CD4-positive, alpha-beta memory T cell (primary cell): Measurements from ENCODE around the gene SMG7. TPM values are rescaled to one million over a fixed set of nuclear protein-coding genes. Genes with fewer than 3 reads are reported as not detected.

ENCODE experiments used
- CTCF ChIA-PET: fragments of 350-600 bp; sonication (Branson Sonifier 250); formaldehyde crosslinking; loops from one replicate; lab custom pipeline; 2021; ENCODE audit warnings: inconsistent platforms; ENCODE audit not compliant: partially characterized antibody; lab: Charles Lee
- POLR2A ChIA-PET: fragments of 350-600 bp; sonication (Branson Sonifier 250); formaldehyde crosslinking; loops from one replicate; lab custom pipeline; 2021; ENCODE audit not compliant: partially characterized antibody; lab: Charles Lee
- DNase-seq, 5 donors: peaks; one replicate each; pipeline versions ENCODE4 v3.0.0 to v3.0.0-alpha.2; 2020 to 2022; ENCODE audit warnings: mixed read lengths in 1 of 5
- H3K27ac ChIP-seq: one replicate; pipeline ENCODE4 v1.7.0; 2013; ENCODE audit warnings: low read depth, low read length
- H3K27me3 ChIP-seq: 2 replicates; pipeline ENCODE4 v1.7.0; 2013; ENCODE audit warnings: mild to moderate bottlenecking, low read length, moderate library complexity; ENCODE audit not compliant: insufficient read depth
- H3K36me3 ChIP-seq: 2 replicates; pipeline ENCODE4 v1.7.0; 2013; ENCODE audit warnings: mild to moderate bottlenecking, low read length, moderate library complexity; ENCODE audit not compliant: insufficient read depth
- H3K4me1 ChIP-seq: 2 replicates; pipeline ENCODE4 v1.7.0; 2013; ENCODE audit warnings: mild to moderate bottlenecking, low read length, moderate library complexity; ENCODE audit not compliant: insufficient read depth
- H3K4me3 ChIP-seq, 2 donors: one replicate each; pipeline ENCODE4 v1.7.0; 2013; ENCODE audit warnings: low read length in 2 of 2, mild to moderate bottlenecking in 1 of 2
- H3K9me3 ChIP-seq, 2 donors: one replicate each; pipeline ENCODE4 v1.7.0; 2013; ENCODE audit warnings: low read length in 2 of 2, control low read depth in 1 of 2; ENCODE audit not compliant: control insufficient read depth in 1 of 2
- H3K27ac Mint-ChIP-seq, 7 donors: one replicate each; pipeline ENCODE4 v1.8.0; 2020 to 2021; ENCODE audit warnings: mixed read lengths in 7 of 7, mild to moderate bottlenecking in 6 of 7, inconsistent platforms in 3 of 7, moderate library complexity in 3 of 7
- H3K27me3 Mint-ChIP-seq, 2 donors: one replicate each; pipeline ENCODE4 v1.8.0; 2020 to 2021; ENCODE audit warnings: mixed read lengths in 2 of 2
- H3K36me3 Mint-ChIP-seq, 2 donors: one replicate each; pipeline ENCODE4 v1.8.0; 2020 to 2021; ENCODE audit warnings: mixed read lengths in 2 of 2, inconsistent platforms in 1 of 2, mild to moderate bottlenecking in 1 of 2
- H3K4me1 Mint-ChIP-seq, 4 donors: one replicate each; pipeline ENCODE4 v1.8.0; 2020 to 2021; ENCODE audit warnings: mixed read lengths in 4 of 4, mild to moderate bottlenecking in 1 of 4
- H3K4me3 Mint-ChIP-seq, 8 donors: one replicate each; pipeline ENCODE4 v1.8.0; 2020 to 2021; ENCODE audit warnings: mixed read lengths in 8 of 8, mild to moderate bottlenecking in 7 of 8, moderate library complexity in 6 of 8, inconsistent platforms in 3 of 8
- H3K9me3 Mint-ChIP-seq, 8 donors: one replicate each; pipeline ENCODE4 v1.8.0; 2020 to 2021; ENCODE audit warnings: mixed read lengths in 8 of 8, mild to moderate bottlenecking in 5 of 8, inconsistent platforms in 3 of 8, moderate library complexity in 1 of 8
- intact Hi-C: fragments of 100-400 bp; cut with micrococcal nuclease; formaldehyde crosslinking; loops from one replicate; pipeline ENCODE4 v1.15.1; 2023
- polyA plus RNA-seq, 2 donors: library from polyadenylated mRNA; unstranded; fragments of 300-500 nt; fragmentation: Illumina TruSeq; gene quantifications; one replicate each; pipeline ENCODE4 v1.2.3, GENCODE V29; 2021
- total RNA-seq, 2 experiments: library from RNA; stranded (reverse); gene quantifications; one replicate each; pipeline ENCODE4 v1.2.3, GENCODE V29; 2021

SMG7 gene
- total and polyA plus RNA-seq, 4 experiments from 2014 or later = 15.0 to 66.5 (median 52.0) TPM

DNA sequence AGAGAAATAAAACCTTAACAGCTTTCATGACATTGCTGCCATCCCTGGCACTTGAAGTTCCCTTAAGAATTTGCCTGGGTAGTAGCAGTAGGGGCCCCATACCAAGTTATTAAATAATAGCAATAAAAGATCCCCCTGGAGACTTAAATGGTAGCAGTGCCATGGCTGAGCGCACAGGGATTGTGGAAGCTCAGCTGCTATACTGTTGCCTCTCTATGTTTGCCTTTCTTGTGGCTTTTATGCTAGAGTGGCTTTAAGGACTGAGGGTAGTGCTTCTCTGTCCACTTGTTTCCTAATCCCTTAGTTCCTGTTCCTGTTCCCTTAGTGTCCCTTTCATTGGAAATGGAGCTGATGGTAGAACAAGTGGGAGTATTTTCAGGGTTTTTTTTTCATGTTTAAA lies 75.8 kb downstream of the SMG7 start:
- DNase-seq = no peak
- Histone ChIP-seq H3K27ac (no peak overlapping the region), H3K4me3 (no peak overlapping the region), H3K36me3 (peaks cover 73% of the 10 kb centered on the region), H3K9me3 (no peaks in the 10 kb centered on the region), H3K27me3 (no peaks in the 10 kb centered on the region), H3K4me1 (no peaks in the 10 kb centered on the region)
- H3K27me3 Mint-ChIP-seq = no peaks in the 10 kb centered on the region
- H3K9me3 Mint-ChIP-seq = no peaks in the 10 kb centered on the region
- ChIA-PET POLR2A (no interaction called here), CTCF (interaction anchor here (2.0 kb wide), 1 partner anchor 79 kb away, joined by 6 read pairs; no protein-coding TSS in a partner anchor)
- peaks cover 64 to 89% of the 10 kb centered on the region in 2 donors for H3K36me3 Mint-ChIP-seq
- intact Hi-C loops = no loop called here
- H3K4me3 Mint-ChIP-seq = no peak overlapping the region
- H3K4me1 Mint-ChIP-seq = peaks cover 0 to 2% (median under 1%) of the 10 kb centered on the region in 4 donors
- no peak overlapping the region for H3K27ac Mint-ChIP-seq

DNA sequence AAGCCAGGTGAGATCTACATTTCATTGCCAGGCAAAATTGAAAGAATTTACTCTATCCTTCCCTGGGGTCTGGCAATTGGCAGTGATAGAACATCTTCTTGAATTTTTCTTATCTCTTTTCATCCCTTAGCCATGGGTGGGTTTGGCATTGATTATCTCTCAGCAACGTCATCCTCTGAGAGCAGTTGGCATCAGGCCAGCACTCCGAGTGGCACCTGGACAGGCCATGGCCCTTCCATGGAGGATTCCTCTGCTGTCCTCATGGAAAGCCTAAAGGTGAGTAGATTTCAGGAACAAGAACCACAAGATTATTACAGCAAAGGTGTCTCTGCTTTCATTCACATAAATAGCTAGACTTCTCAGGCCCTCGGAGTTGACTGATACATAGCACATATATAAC lies 78.6 kb downstream of the SMG7 start:
- intact Hi-C loops = no loop called here
- no peaks in the 10 kb centered on the region for H3K4me1 ChIP-seq
- peak overlapping the region in 3 of 7 donors; percentile 1 to 66 (median 38) for H3K27ac Mint-ChIP-seq
- H3K36me3 Mint-ChIP-seq = peaks cover 53 to 86% of the 10 kb centered on the region in 2 donors
- CTCF ChIA-PET = no interaction called here
- H3K27me3 Mint-ChIP-seq = no peaks in the 10 kb centered on the region
- no peak overlapping the region for H3K4me3 ChIP-seq
- H3K27me3 ChIP-seq = no peaks in the 10 kb centered on the region
- no peaks in the 10 kb centered on the region for H3K9me3 Mint-ChIP-seq
- no peak overlapping the region for H3K4me3 Mint-ChIP-seq
- no peak for DNase-seq
- POLR2A ChIA-PET = no interaction called here
- H3K36me3 ChIP-seq = peaks cover 66% of the 10 kb centered on the region
- no peaks in the 10 kb centered on the region for H3K9me3 ChIP-seq
- H3K4me1 Mint-ChIP-seq = no peaks in the 10 kb centered on the region
- no peak overlapping the region for H3K27ac ChIP-seq

DNA sequence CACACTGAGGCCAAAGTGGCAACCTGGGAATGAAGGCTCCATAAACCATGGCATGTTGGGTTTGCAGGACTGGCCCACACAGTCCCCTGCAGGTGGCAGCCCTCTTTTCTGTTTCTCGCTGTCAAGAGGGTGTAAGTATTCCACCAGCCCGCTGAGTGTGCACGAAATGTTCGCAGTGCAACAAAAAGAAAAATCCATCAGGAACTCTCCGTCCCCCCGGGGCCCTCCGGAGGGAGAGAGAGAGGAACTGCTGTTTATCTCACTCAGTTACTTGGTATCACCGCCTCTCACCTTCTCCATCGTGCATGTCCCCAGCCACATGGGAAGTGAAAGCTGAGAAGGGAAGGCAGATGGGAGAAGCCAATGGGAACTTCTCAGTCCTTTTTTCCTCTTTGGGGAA lies 79.6 kb downstream of the SMG7 start:
- Histone ChIP-seq H3K27ac (no peak overlapping the region), H3K9me3 (no peaks in the 10 kb centered on the region), H3K36me3 (peaks cover 60% of the 10 kb centered on the region), H3K4me1 (no peaks in the 10 kb centered on the region), H3K4me3 (no peak overlapping the region), H3K27me3 (no peaks in the 10 kb centered on the region)
- DNase-seq = no peak
- ChIA-PET CTCF (no interaction called here), POLR2A (no interaction called here)
- Mint-ChIP-seq H3K4me1 (no peaks in the 10 kb centered on the region), H3K27me3 (no peaks in the 10 kb centered on the region), H3K27ac (peak overlapping the region in 1 of 7 donors; percentile 37), H3K9me3 (no peaks in the 10 kb centered on the region), H3K36me3 (peaks cover 46 to 79% of the 10 kb centered on the region in 2 donors), H3K4me3 (no peak overlapping the region)
- intact Hi-C loops = no loop called here

DNA sequence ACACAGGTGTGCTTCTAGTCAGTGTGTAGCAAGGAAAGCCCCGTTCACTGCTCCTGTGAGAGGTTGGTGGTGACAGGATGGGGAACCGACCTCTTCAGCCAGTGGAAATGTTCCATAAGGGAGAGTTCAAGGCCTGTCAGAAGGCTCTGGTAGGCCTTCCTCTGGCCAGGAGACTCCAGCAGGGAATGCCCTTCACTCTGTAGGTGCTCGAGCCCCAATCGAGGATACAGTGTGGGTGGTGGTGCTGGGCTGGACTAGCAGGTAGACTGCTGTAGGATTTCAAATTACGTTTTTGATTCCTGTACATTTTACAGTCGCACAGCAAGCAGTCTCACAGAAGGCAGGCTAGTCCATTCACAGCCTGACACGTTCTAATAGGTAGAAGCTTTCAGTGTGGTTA lies 80.1 kb downstream of the SMG7 start:
- H3K27me3 ChIP-seq = no peaks in the 10 kb centered on the region
- H3K4me3 ChIP-seq = no peak overlapping the region
- H3K4me1 Mint-ChIP-seq = no peaks in the 10 kb centered on the region
- H3K36me3 ChIP-seq = peaks cover 55% of the 10 kb centered on the region
- ChIA-PET CTCF (no interaction called here), POLR2A (no interaction called here)
- no peak overlapping the region for H3K27ac ChIP-seq
- no peaks in the 10 kb centered on the region for H3K4me1 ChIP-seq
- no peak for DNase-seq
- H3K27me3 Mint-ChIP-seq = no peaks in the 10 kb centered on the region
- intact Hi-C loops = no loop called here
- H3K4me3 Mint-ChIP-seq = no peak overlapping the region
- H3K9me3 Mint-ChIP-seq = no peaks in the 10 kb centered on the region
- H3K36me3 Mint-ChIP-seq = peaks cover 41 to 75% of the 10 kb centered on the region in 2 donors
- no peaks in the 10 kb centered on the region for H3K9me3 ChIP-seq
- H3K27ac Mint-ChIP-seq = peak overlapping the region in 1 of 7 donors; percentile 24

DNA sequence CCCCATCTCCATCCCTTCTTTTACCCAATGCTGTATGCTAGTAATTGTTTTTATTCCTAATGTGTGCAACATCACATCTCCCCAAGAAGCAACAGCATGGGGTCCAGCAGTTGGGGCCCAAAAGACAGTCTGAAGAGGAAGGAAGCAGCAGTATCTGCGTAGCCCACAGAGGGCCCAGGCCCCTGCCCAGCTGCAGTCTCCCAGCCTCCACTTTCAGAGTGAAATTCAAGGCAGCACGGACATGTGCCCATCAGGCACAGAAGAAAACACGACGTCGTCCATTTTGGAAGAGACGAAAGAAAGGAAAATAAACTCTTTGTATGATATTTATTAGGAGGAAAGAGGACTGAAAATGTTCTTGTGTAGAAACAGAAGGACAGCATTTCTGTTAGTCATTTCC lies 80.6 kb downstream of the SMG7 start:
- H3K4me1 Mint-ChIP-seq = no peaks in the 10 kb centered on the region
- intact Hi-C loops = no loop called here
- Histone ChIP-seq H3K27ac (no peak overlapping the region), H3K4me3 (no peak overlapping the region), H3K36me3 (peaks cover 55% of the 10 kb centered on the region), H3K27me3 (no peaks in the 10 kb centered on the region), H3K9me3 (no peaks in the 10 kb centered on the region), H3K4me1 (no peaks in the 10 kb centered on the region)
- no peak overlapping the region for H3K4me3 Mint-ChIP-seq
- peaks cover 38 to 73% of the 10 kb centered on the region in 2 donors for H3K36me3 Mint-ChIP-seq
- no peaks in the 10 kb centered on the region for H3K9me3 Mint-ChIP-seq
- no peak for DNase-seq
- no peaks in the 10 kb centered on the region for H3K27me3 Mint-ChIP-seq
- ChIA-PET CTCF (no interaction called here), POLR2A (no interaction called here)
- peak overlapping the region in 1 of 7 donors; percentile 48 for H3K27ac Mint-ChIP-seq

DNA sequence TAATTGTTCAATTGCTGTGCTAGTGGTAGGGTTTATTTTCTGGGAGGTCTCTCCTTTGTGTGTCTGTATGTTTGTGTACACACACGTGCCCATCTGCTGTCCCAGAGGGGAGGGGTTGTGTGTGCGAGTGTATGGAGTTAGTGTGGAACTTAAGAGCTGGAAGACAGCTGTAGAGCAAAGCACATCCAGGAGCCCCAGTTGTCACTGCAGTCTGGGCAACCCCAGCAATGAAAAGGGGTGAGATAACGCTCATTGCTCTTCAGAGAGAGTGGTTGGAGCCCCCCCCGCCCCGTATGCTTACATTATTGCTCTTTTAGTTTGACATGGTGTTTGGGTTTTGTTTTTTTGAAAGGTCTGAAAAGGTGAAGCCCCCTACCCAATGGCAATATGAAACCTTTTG lies 81.0 kb downstream of the SMG7 start:
- Histone ChIP-seq H3K27me3 (no peaks in the 10 kb centered on the region), H3K4me3 (no peak overlapping the region), H3K9me3 (no peaks in the 10 kb centered on the region), H3K4me1 (no peaks in the 10 kb centered on the region), H3K36me3 (peaks cover 51% of the 10 kb centered on the region), H3K27ac (no peak overlapping the region)
- H3K9me3 Mint-ChIP-seq = no peaks in the 10 kb centered on the region
- CTCF ChIA-PET = no interaction called here
- DNase-seq = no peak
- peak overlapping the region in 1 of 7 donors; percentile 84 for H3K27ac Mint-ChIP-seq
- peaks cover 38 to 70% of the 10 kb centered on the region in 2 donors for H3K36me3 Mint-ChIP-seq
- H3K4me1 Mint-ChIP-seq = no peaks in the 10 kb centered on the region
- no peaks in the 10 kb centered on the region for H3K27me3 Mint-ChIP-seq
- POLR2A ChIA-PET = no interaction called here
- intact Hi-C loops = no loop called here
- no peak overlapping the region for H3K4me3 Mint-ChIP-seq

DNA sequence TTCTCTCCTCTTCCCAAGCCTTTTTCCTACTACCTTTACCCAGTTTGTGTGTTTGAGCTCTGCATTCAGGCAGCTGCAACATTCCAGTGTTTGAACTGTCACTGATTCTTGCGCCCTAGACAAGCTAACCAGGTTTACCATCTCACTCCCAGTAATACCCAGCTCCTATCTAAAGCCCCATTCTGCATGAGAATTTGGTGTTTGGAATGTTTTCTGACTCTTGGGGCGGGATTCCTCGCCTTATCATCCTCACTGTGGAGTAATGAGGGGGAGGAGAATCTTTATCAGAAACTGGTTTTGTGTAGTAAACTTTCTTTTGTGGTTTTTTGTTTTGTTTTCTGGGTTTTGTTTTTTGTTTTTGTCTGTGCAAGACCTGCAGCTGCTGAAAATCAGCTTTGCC lies 81.5 kb downstream of the SMG7 start:
- CTCF ChIA-PET = interaction anchor here (0.9 kb wide), 1 partner anchor 35 kb away, joined by 3 read pairs; no protein-coding TSS in a partner anchor
- DNase-seq = no peak
- Histone ChIP-seq H3K9me3 (no peaks in the 10 kb centered on the region), H3K27me3 (no peaks in the 10 kb centered on the region), H3K27ac (no peak overlapping the region), H3K36me3 (peaks cover 46% of the 10 kb centered on the region), H3K4me3 (no peak overlapping the region), H3K4me1 (no peaks in the 10 kb centered on the region)
- Mint-ChIP-seq H3K9me3 (no peaks in the 10 kb centered on the region), H3K27ac (peak overlapping the region in 3 of 7 donors; percentile 41 to 84 (median 57)), H3K36me3 (peaks cover 34 to 66% of the 10 kb centered on the region in 2 donors), H3K4me1 (no peaks in the 10 kb centered on the region), H3K27me3 (no peaks in the 10 kb centered on the region), H3K4me3 (peak overlapping the region in 1 of 8 donors; percentile 35)
- intact Hi-C loops = no loop called here
- POLR2A ChIA-PET = no interaction called here
